Gastrocnemius medialis (tissue), 4 donors: ENCODE results near the gene AKTIP.

Experiments used
- CTCF ChIP-seq, 5 experiments: fragments of 450-650 bp in 3 of 5; fragments of 200-600 bp in 2 of 5; sonication (generic) in 2 of 5; IDR thresholded peaks in 4 of 5; conservative IDR thresholded peaks in 1 of 5; 1 replicate in 4 of 5; 2 replicates in 1 of 5; pipeline ENCODE4 v1.5.1; 2016 to 2019; ENCODE audit warnings: antibody characterized with exemption in 5 of 5, mild to moderate bottlenecking in 3 of 5, moderate library complexity in 3 of 5
- POLR2A ChIP-seq, 2 donors: fragments of 450-650 bp; IDR thresholded peaks; one replicate each; pipeline ENCODE4 v1.6.1; 2017; ENCODE audit warnings: antibody characterized with exemption in 2 of 2, mild to moderate bottlenecking in 2 of 2, moderate library complexity in 2 of 2

DNA sequence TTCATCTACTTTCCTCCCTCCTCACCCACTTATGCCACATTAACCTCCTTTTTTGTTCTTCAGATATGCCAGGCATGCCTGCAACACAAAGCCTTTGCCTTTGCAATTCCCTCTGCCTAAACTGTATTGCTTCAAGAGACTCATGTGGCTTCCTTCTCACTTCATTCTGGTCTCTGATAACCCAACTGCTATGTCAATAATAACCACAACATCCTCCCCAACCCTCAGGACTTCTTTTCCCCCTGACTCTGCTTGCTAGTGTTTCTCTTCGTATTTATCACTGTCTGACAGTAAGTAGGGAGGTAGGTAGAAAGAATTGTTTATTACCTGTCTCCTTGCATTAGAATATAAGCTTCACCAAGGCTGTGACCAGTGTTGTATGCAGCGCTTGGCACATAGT lies 46.4 kb downstream of the AKTIP start:
- TF ChIP-seq CTCF (IDR thresholded peaks at IDR 0.05 in 4 of 5, conservative IDR thresholded peaks at IDR 0.05 in 1 of 5) (no peak), POLR2A (IDR thresholded peaks at IDR 0.05) (no peak)
